Gastrocnemius medialis (tissue), 4 donors: Measurements from ENCODE around the gene NTN3. TPM values are rescaled to one million over a fixed set of nuclear protein-coding genes. Genes with fewer than 3 reads are reported as not detected.
"Not testable (repeated sequence)": the region's sequence is repeated elsewhere in the genome, so short reads cannot be mapped to it uniquely, and the experiment has no call there.

Experiments used
- ATAC-seq, 2 donors: fragments of 150-250 bp; one replicate each; pipeline ENCODE4 v1.9.1; 2016
- DNase-seq, 2 donors: peaks; one replicate each; pipeline ENCODE4 v3.0.0-alpha.2; 2019
- H3K27ac ChIP-seq, 4 donors: fragments of 200-600 bp; sonication (generic); 1 replicate in 1 of 4; 2 replicates in 3 of 4; pipeline ENCODE4 v1.5.1; 2016 to 2018; ENCODE audit warnings: mild to moderate bottlenecking in 2 of 4, moderate library complexity in 1 of 4
- H3K27me3 ChIP-seq, 3 donors: fragments of 200-600 bp; sonication (generic) in 2 of 3; 1 replicate in 1 of 3; 2 replicates in 2 of 3; pipeline versions ENCODE4 v1.5.1 to v1.6.0; 2016 to 2019; ENCODE audit warnings: mild to moderate bottlenecking in 1 of 3, moderate library complexity in 1 of 3
- H3K36me3 ChIP-seq, 2 donors: fragments of 200-600 bp; sonication (generic) in 1 of 2; one replicate each; pipeline ENCODE4 v1.5.1; 2017 to 2018
- H3K4me1 ChIP-seq, 2 donors: fragments of 200-600 bp; sonication (generic) in 1 of 2; one replicate each; pipeline ENCODE4 v1.5.1; 2016 to 2017; ENCODE audit warnings: mild to moderate bottlenecking in 2 of 2
- H3K4me3 ChIP-seq, 4 donors: fragments of 200-600 bp; sonication (generic) in 3 of 4; 1 replicate in 1 of 4; 2 replicates in 3 of 4; pipeline ENCODE4 v1.5.1; 2016 to 2019; ENCODE audit warnings: mild to moderate bottlenecking in 2 of 4
- H3K9me3 ChIP-seq, 3 donors: fragments of 200-600 bp; sonication (generic) in 2 of 3; 1 replicate in 1 of 3; 2 replicates in 2 of 3; pipeline ENCODE4 v1.5.1; 2016 to 2019
- POLR2A ChIP-seq, 2 donors: fragments of 450-650 bp; IDR thresholded peaks; one replicate each; pipeline ENCODE4 v1.6.1; 2017; ENCODE audit warnings: antibody characterized with exemption in 2 of 2, mild to moderate bottlenecking in 2 of 2, moderate library complexity in 2 of 2
- in situ Hi-C, 4 donors: fragments of 200-750 bp; cut with MboI; loops; one replicate each; pipeline versions ENCODE4 v1.15.0 to v1.8.0; 2017; ENCODE audit warnings: low sequenced_read_pairs in 4 of 4
- intact Hi-C: fragments of 100-400 bp; cut with DNase I; formaldehyde crosslinking; loops from one replicate; pipeline ENCODE4 v1.15.1; 2023; ENCODE audit warnings: low total_unique reads
- total RNA-seq, 4 donors: library from RNA; depleted of rRNA; stranded (reverse); fragments of >200 nt; gene quantifications; one replicate each; pipeline versions ENCODE4 v1.1.0 to v1.2.3, GENCODE V29; 2016
- TF ChIP-seq, protein P1 (sequence below), 5 experiments: fragments of 450-650 bp in 3 of 5; fragments of 200-600 bp in 2 of 5; sonication (generic) in 2 of 5; IDR thresholded peaks in 4 of 5; conservative IDR thresholded peaks in 1 of 5; 1 replicate in 4 of 5; 2 replicates in 1 of 5; pipeline ENCODE4 v1.5.1; 2016 to 2019; ENCODE audit warnings: antibody characterized with exemption in 5 of 5, mild to moderate bottlenecking in 3 of 5, moderate library complexity in 3 of 5

Gene NTN3
- total RNA-seq, 4 donors from 2014 or later = not detected

DNA sequence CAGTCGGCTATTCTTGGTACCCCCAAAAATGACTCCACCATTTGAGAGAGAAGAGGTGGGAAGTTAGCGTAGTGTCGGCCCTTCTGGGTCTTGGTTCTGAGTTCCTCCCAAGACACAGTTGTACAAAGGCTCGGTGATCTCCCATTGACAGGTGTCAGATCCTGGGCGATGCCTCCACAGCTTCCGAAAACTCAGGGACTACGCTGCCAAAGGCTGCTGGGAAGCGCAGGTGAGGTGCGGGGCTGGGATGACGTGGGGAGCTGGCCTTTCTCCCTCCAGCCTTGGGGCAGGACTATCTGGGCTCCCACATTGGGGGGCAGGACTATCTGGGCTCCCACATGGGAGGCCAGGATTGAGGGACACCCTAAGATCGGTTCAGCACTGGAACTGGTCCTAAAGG lies 31.5 kb upstream of the NTN3 start:
- H3K36me3 ChIP-seq = no peaks in the 10 kb centered on the region
- H3K4me3 ChIP-seq = no peak overlapping the region
- no peak overlapping the region for H3K27ac ChIP-seq
- intact Hi-C loops (no loop called here), in situ Hi-C loops (no loop called here)
- ATAC-seq = no peak
- no peaks in the 10 kb centered on the region for H3K9me3 ChIP-seq
- no peaks in the 10 kb centered on the region for H3K27me3 ChIP-seq
- no peak for TF ChIP-seq POLR2A (IDR thresholded peaks at IDR 0.05)
- TF ChIP-seq, protein P1, sequence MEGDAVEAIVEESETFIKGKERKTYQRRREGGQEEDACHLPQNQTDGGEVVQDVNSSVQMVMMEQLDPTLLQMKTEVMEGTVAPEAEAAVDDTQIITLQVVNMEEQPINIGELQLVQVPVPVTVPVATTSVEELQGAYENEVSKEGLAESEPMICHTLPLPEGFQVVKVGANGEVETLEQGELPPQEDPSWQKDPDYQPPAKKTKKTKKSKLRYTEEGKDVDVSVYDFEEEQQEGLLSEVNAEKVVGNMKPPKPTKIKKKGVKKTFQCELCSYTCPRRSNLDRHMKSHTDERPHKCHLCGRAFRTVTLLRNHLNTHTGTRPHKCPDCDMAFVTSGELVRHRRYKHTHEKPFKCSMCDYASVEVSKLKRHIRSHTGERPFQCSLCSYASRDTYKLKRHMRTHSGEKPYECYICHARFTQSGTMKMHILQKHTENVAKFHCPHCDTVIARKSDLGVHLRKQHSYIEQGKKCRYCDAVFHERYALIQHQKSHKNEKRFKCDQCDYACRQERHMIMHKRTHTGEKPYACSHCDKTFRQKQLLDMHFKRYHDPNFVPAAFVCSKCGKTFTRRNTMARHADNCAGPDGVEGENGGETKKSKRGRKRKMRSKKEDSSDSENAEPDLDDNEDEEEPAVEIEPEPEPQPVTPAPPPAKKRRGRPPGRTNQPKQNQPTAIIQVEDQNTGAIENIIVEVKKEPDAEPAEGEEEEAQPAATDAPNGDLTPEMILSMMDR (IDR thresholded peaks at IDR 0.05 in 4 of 5, conservative IDR thresholded peaks at IDR 0.05 in 1 of 5) = no peak
- H3K4me1 ChIP-seq = no peaks in the 10 kb centered on the region
- no peak for DNase-seq

DNA sequence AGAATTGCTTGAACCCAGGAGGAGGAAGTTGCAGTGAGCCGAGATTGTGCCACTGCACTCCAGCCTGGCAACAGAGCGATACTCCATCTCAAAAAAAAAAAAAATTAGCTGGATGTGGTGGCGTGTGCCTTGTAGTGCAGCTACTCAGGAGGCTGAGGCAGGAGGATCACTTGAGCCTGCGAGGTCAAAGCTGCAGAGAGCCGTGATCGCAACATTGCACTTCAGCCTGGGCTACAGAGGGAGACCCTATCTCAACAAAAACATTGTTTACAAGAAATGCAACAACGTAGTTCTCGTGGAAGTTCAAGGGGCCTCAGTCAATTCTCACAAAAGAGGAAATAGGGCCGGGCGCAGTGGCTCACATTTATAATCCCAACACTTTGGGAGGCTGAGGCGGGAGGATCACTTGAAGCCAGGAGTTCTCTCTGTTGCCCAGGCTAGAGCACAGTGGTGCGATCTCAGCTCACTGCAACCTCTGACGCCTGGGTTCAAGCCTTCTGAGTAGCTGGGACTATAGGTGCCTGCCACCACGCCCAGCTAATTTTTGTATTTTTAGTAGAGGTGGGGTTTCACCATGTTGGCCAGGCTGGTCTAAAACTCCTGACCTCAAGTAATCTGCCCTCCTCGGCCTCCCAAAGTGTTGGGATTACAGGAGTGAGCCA lies 29.8 kb upstream of the NTN3 start:
- H3K4me3 ChIP-seq, H3K4me1 ChIP-seq, ATAC-seq, H3K36me3 ChIP-seq, intact Hi-C loops, in situ Hi-C loops, H3K27ac ChIP-seq, DNase-seq, H3K9me3 ChIP-seq, H3K27me3 ChIP-seq: not testable (repeated sequence)

DNA sequence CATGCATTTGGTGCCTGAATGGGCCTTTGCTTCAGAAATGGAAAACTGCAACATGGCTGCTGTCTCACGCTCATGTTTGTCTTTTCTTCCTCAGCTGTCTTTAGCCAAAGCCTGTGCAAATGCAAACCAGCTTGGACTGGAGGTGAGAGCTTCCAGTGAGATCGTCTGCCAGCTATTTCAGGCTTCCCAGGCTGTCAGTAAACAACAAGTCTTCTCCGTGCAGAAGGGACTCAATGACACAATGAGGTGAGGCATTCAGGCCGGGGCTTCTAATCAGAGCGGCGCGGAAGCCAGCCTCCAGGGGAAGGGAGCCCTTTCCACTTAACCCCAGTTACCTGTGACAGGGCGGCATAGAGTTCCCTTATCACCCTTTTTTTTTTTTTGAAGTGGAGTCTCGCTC lies 27.5 kb upstream of the NTN3 start:
- Histone ChIP-seq H3K27ac (no peak overlapping the region), H3K9me3 (no peaks in the 10 kb centered on the region), H3K36me3 (no peaks in the 10 kb centered on the region), H3K4me1 (no peaks in the 10 kb centered on the region), H3K4me3 (no peak overlapping the region), H3K27me3 (no peaks in the 10 kb centered on the region)
- ATAC-seq = no peak
- in situ Hi-C loops = no loop called here
- intact Hi-C loops = no loop called here
- TF ChIP-seq, protein P1 (IDR thresholded peaks at IDR 0.05 in 4 of 5, conservative IDR thresholded peaks at IDR 0.05 in 1 of 5) = no peak
- TF ChIP-seq POLR2A (IDR thresholded peaks at IDR 0.05) = no peak
- no peak for DNase-seq

DNA sequence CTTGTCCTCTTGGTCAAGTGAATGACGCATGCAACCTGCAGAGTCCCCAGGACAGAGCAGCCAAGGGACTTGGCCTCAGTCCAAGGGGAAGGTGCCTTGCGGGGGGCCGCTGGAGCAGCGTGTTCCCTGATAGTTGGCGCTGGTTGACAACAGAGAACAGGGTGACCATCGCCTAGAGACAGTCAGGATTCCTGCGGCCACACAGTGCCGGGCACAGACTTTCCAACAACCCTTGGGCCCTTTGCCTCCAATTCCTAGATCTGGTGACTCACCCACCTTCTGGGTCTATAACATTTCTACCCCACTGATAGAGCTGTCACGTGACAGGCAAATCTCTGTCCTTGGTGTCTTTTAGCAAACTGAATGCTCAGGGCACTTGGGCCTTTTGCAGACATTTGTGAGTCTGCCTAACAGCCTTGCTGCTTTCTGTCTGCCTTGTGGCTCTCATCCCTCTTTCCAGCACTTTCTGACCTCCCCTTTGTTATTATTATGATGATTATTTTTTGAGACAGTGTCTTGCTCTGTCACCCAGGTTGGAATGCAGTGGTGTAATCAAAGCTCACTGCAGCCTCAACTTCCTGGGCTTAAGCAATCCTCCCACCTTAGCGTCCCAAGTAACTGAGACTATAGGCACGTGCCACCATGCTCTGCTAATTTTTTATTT lies 23.0 kb upstream of the NTN3 start:
- TF ChIP-seq POLR2A (IDR thresholded peaks at IDR 0.05) = no peak
- TF ChIP-seq, protein P1 (IDR thresholded peaks at IDR 0.05 in 4 of 5, conservative IDR thresholded peaks at IDR 0.05 in 1 of 5) = no peak
- Histone ChIP-seq H3K27ac (no peak overlapping the region), H3K4me1 (no peaks in the 10 kb centered on the region), H3K9me3 (no peaks in the 10 kb centered on the region), H3K36me3 (no peaks in the 10 kb centered on the region), H3K27me3 (no peaks in the 10 kb centered on the region), H3K4me3 (no peak overlapping the region)
- no peak for ATAC-seq
- no peak for DNase-seq
- in situ Hi-C loops = no loop called here
- intact Hi-C loops = no loop called here

DNA sequence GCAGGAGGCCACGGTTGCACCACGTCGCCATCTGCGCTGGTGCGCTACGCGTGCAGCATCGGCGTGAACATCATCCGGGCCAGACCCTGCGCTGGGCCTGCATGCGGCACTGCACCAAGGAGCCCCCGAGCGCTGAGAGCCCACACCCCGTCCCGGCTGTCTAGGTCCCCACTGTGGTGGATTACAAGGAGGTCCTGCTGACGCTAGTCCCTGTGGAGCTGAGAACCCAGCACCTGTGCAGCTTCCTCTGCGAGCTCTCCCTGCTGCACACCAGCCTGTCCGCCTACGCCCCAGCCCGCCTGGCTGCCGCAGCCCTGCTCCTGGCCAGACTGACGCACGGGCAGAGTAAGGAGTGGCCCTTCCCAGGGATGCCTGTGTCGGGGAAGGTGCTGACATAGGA lies 22.0 kb upstream of the NTN3 start:
- Histone ChIP-seq H3K9me3 (no peaks in the 10 kb centered on the region), H3K27me3 (no peaks in the 10 kb centered on the region), H3K36me3 (no peaks in the 10 kb centered on the region), H3K4me3 (no peak overlapping the region), H3K27ac (no peak overlapping the region), H3K4me1 (no peaks in the 10 kb centered on the region)
- in situ Hi-C loops (no loop called here), intact Hi-C loops (no loop called here)
- DNase-seq = no peak
- ATAC-seq = no peak
- TF ChIP-seq, protein P1 (IDR thresholded peaks at IDR 0.05 in 4 of 5, conservative IDR thresholded peaks at IDR 0.05 in 1 of 5) = no peak
- TF ChIP-seq POLR2A (IDR thresholded peaks at IDR 0.05) = no peak
